SK-N-MC (cell line): ENCODE data around the gene SHISA9.

Experiments used
- EZH2 ChIP-seq: fragments of 200-600 bp; sonication (generic); IDR thresholded peaks from one replicate; pipeline ENCODE4 v1.6.1; 2017; ENCODE audit warnings: antibody characterized with exemption
- POLR2AphosphoS5 ChIP-seq: IDR thresholded peaks from 2 replicates; pipeline ENCODE4 v1.6.1; 2012; ENCODE audit warnings: mild to moderate bottlenecking, low read depth, low read length, borderline replicate concordance

GRCh38 chr16:13030769-13031168, 129.4 kb downstream of the SHISA9 start:
- TF ChIP-seq POLR2AphosphoS5: no peak
- TF ChIP-seq EZH2: no peak
